ENCODE data around the gene TAAR1.
A peak's percentile ranks its signal among the peaks of the same experiment; 100 is the strongest.
"Not testable (repeated sequence)": the region's sequence is repeated elsewhere in the genome, so short reads cannot be mapped to it uniquely, and the experiment has no call there.

Gene TAAR1

DNA sequence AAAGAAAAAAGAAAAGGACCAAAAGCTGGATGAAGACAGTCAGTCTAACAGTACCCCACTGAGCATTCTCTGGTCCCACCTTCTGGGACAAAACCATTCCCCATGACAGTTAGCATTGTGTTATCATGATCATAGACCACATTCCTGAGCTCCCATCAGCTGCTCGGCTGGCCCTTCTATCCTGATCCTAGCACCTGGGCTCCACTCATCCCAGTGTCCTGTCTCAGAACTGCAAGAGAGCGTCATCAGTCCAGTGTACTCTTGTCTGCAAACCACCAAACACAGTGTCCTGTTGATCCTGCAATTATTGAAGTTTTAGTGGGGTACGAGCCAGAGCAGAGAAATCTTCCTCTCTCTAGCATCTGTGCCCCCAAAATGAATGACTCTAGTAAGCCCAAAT is 16.0 kb upstream of the TAAR1 start:
- TF ChIP-seq POLR2A (IDR thresholded peaks at IDR 0.05; ENCODE audit: low read depth, low read length) = no peak
- no peak for FAIRE-seq
- DNase-seq (ENCODE audit: insufficient read length, low spot score) = no peak

GRCh38 chr6:132673376-132674094 is 14.6 kb upstream of the TAAR1 start:
- no peak for TF ChIP-seq POLR2A (IDR thresholded peaks at IDR 0.05; ENCODE audit: low read depth, low read length)
- FAIRE-seq (no peak), DNase-seq (ENCODE audit: insufficient read length, low spot score) (no peak)

GRCh38 chr6:132671295-132671694 is 12.3 kb upstream of the TAAR1 start:
- no peak for TF ChIP-seq POLR2A (IDR thresholded peaks at IDR 0.05; ENCODE audit: low read depth, low read length)
- FAIRE-seq (no peak), DNase-seq (ENCODE audit: insufficient read length, low spot score) (no peak)

DNA sequence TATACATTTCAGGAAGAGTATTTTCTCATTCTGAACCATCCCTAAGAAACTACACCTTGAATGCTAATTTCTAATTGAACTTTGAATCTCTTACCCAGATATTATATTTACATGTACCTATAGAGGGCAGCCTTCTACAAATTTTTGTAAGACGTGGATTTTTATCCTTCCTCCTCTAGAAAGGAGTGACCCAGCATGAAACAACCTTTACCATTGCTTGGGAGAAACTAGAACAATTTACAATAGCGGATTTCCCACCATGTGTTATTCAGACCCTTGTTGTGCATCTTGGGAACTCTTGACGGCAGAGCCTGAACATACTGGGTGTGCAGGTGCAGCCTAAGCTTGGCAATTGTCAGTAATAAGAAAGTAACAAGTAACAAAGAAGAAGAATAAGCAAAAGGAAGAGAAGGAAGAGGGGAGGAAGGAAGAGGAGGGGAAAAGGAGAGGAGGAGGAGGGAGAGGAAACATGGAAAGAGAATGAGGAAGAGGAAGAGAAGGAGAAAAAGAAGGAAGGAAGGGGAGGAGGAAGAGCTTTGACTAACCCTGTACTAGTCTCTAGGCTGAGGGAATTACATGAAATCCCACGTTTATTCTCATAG is 10.8 kb upstream of the TAAR1 start:
- DNase-seq (ENCODE audit: insufficient read length, low spot score) = peak; percentile 6
- no peak for TF ChIP-seq POLR2A (IDR thresholded peaks at IDR 0.05; ENCODE audit: low read depth, low read length)
- FAIRE-seq = no peak

DNA sequence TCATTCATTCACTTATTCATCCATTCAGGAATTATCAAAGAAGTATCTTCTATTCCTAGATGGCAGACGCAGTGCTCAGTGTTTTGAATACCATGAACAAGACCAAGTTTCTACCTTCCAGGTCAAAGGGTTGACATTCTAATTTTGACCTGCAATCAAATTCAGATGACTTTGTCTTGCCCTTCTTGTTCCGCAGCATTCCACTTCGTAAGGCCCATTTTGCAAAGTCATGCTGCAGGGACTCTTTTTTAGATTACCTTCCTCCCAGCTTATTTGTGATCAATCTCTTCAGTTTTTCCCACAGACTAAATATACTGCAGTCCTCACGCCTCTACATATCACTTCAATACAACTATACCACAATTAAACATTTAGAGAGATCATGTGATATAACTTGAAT is 7.1 kb upstream of the TAAR1 start:
- no peak for DNase-seq (ENCODE audit: insufficient read length, low spot score)
- FAIRE-seq = no peak
- TF ChIP-seq POLR2A (IDR thresholded peaks at IDR 0.05; ENCODE audit: low read depth, low read length) = no peak

GRCh38 chr6:132664309-132665034 is 5.5 kb upstream of the TAAR1 start:
- no peak for DNase-seq (ENCODE audit: insufficient read length, low spot score)
- FAIRE-seq = no peak
- no peak for TF ChIP-seq POLR2A (IDR thresholded peaks at IDR 0.05; ENCODE audit: low read depth, low read length)

- no peak for DNase-seq (ENCODE audit: insufficient read length, low spot score)
- no peak for TF ChIP-seq POLR2A (IDR thresholded peaks at IDR 0.05; ENCODE audit: low read depth, low read length)
- FAIRE-seq = no peak
Observed at GRCh38 chr6:132663661-132664060, 4.7 kb upstream of the TAAR1 start.

- DNase-seq (ENCODE audit: insufficient read length, low spot score) = no peak
- TF ChIP-seq POLR2A (IDR thresholded peaks at IDR 0.05; ENCODE audit: low read depth, low read length) = no peak
- no peak for FAIRE-seq
Observed at GRCh38 chr6:132661906-132662305, 2.9 kb upstream of the TAAR1 start.

DNA sequence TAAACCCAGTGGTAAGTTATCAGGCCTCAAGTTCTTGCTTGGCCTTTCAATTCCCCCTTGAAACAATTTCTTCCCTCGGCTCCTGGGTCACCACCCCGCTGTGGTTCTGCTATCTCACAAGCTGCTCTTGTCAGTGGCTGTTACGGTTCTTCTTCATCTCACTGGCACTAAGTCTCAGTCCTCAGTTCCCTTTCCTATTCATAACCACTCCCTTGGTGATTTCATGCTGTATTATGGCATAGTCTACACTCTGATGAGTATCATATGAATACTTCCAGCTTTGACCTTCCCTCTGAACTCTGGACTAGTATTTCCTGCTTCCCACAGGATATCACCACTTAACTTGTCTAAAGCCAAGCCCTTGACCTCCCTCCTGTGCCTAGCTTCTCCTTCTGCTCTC is 7.9 kb downstream of the TAAR1 start:
- FAIRE-seq = no peak
- TF ChIP-seq POLR2A (IDR thresholded peaks at IDR 0.05; ENCODE audit: low read depth, low read length) = no peak

GRCh38 chr6:132650429-132650828 is 8.6 kb downstream of the TAAR1 start:
- no peak for TF ChIP-seq POLR2A (IDR thresholded peaks at IDR 0.05; ENCODE audit: low read depth, low read length)
- FAIRE-seq = no peak
- DNase-seq (ENCODE audit: insufficient read length, low spot score) = no peak

More for the DNA sequence above, 7.9 kb downstream of the TAAR1 start:
- DNase-seq (ENCODE audit: insufficient read length, low spot score) = no peak

- FAIRE-seq (no peak), DNase-seq (ENCODE audit: insufficient read length, low spot score) (no peak)
- TF ChIP-seq POLR2A (IDR thresholded peaks at IDR 0.05; ENCODE audit: low read depth, low read length) = no peak
Observed at GRCh38 chr6:132648828-132649227, 10.2 kb downstream of the TAAR1 start.

DNA sequence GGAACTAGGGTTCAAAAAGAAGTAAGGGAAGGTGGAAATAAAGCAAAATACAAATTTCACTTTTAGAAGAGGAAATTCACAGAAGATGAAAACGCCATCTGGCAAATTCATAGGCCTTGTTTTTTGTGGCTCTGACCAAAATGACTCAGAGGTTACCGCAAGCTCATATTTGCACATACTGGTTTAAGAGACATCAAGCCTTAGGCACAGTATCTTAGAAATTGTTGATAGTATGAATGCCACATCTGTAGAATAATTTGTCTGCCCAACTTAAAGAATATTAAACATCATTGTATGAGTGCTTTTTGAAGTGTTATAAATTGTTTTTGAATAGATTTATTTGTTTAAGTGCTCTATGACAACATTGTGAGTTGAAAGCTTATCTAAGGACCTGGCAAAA is 10.6 kb downstream of the TAAR1 start:
- TF ChIP-seq POLR2A (IDR thresholded peaks at IDR 0.05; ENCODE audit: low read depth, low read length) = no peak
- FAIRE-seq (no peak), DNase-seq (ENCODE audit: insufficient read length, low spot score) (no peak)

DNA sequence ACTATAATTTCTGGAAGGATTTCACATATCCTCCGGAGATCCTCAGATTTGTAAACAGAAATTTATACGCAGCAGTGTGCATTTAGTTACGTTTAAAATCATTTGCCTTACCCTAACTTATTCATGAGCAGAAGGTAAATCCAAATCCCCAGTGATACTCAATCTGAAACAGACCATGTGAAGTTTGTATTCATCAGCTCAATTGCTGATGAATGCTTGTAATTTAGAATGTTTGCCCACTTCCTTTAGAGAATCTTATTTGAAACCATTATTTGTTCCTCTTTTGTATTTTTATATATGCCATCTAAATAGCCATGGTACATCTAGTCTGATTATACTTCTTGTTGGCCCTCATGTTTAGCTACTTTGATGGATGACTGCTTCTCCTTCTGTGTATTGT is 15.4 kb downstream of the TAAR1 start:
- FAIRE-seq (no peak), DNase-seq (ENCODE audit: insufficient read length, low spot score) (no peak)
- TF ChIP-seq POLR2A (IDR thresholded peaks at IDR 0.05; ENCODE audit: low read depth, low read length) = no peak

DNA sequence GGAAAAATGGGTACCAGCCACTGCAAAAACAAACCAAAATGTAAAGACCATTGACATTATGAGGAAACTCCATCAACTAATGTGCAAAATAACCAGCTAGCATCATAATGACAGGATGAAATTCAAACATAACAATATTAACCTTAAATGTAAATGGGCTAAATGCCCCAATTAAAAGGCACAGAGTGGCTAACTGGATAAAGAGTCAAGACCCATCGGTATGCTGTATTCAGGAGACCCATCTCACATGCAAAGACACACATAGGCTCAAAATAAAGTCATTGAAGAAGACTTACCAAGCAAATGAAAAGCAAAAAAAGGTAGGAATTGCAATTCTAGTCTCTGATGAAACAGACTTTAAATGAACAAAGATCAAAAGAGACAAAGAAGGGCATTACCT is 21.8 kb downstream of the TAAR1 start:
- not testable (repeated sequence) for FAIRE-seq; DNase-seq (ENCODE audit: insufficient read length, low spot score)

GRCh38 chr6:132635906-132636305 is 23.1 kb downstream of the TAAR1 start:
- FAIRE-seq; DNase-seq (ENCODE audit: insufficient read length, low spot score): not testable (repeated sequence)

DNA sequence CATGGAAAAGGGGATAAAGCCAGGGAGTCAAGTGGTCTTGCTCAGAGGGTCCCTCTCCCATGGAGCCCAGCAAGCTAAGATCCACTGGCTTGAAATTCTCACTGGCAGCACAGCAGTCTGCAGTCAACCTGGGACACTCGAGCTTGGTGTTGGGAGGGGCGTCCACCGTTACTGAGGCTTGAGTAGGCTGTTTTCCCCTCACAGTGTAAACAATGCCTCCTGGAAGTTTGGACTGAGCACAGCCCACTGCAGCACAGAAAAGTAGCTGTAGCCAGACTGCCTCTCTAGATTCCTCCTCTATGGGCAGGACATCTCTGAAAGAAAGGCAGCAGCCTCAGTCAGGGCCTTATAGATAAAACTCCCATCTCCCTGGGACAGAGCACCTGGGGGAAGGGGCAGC is 23.7 kb downstream of the TAAR1 start:
- FAIRE-seq = not testable (repeated sequence)

More for the DNA sequence above, 23.7 kb downstream of the TAAR1 start:
- DNase-seq (ENCODE audit: insufficient read length, low spot score) = not testable (repeated sequence)
